HUES64 (cell line): ENCODE data around the gene SMCR8.
"Not testable (repeated sequence)": the region's sequence is repeated elsewhere in the genome, so short reads cannot be mapped to it uniquely, and the experiment has no call there.

ENCODE experiments used
- H3K27ac ChIP-seq: 2 replicates; pipeline ENCODE4 v1.7.0; 2013; ENCODE audit warnings: low read depth, low read length, inconsistent platforms
- H3K27me3 ChIP-seq: 2 replicates; pipeline ENCODE4 v1.6.1; 2013; ENCODE audit warnings: mild to moderate bottlenecking, low read length; ENCODE audit not compliant: insufficient read depth
- H3K36me3 ChIP-seq: 2 replicates; pipeline ENCODE4 v1.6.1; 2013; ENCODE audit warnings: mild to moderate bottlenecking, low read length; ENCODE audit not compliant: insufficient read depth
- H3K4me1 ChIP-seq: 2 replicates; pipeline ENCODE4 v1.6.1; 2013; ENCODE audit warnings: mild to moderate bottlenecking, low read length, moderate library complexity; ENCODE audit not compliant: insufficient read depth
- H3K4me3 ChIP-seq: 2 replicates; pipeline ENCODE4 v1.5.1; 2013; ENCODE audit warnings: mild to moderate bottlenecking, low read length, moderate library complexity
- H3K9ac ChIP-seq: 2 replicates; pipeline ENCODE4 v1.6.1; 2013; ENCODE audit warnings: mild to moderate bottlenecking, low read depth, low read length
- H3K9me3 ChIP-seq: 2 replicates; pipeline ENCODE4 v1.6.1; 2013; ENCODE audit warnings: low read depth, low read length; ENCODE audit not compliant: insufficient read depth
- WGBS: fragments of 150-250, 120-280 bp; methylation state at CpG from one replicate; pipeline ENCODE4 v1.1.7; 2013; ENCODE audit warnings: missing lambda C conversion rate; 5-methylcytosine and 5-hydroxymethylcytosine counted together

SMCR8 gene

DNA sequence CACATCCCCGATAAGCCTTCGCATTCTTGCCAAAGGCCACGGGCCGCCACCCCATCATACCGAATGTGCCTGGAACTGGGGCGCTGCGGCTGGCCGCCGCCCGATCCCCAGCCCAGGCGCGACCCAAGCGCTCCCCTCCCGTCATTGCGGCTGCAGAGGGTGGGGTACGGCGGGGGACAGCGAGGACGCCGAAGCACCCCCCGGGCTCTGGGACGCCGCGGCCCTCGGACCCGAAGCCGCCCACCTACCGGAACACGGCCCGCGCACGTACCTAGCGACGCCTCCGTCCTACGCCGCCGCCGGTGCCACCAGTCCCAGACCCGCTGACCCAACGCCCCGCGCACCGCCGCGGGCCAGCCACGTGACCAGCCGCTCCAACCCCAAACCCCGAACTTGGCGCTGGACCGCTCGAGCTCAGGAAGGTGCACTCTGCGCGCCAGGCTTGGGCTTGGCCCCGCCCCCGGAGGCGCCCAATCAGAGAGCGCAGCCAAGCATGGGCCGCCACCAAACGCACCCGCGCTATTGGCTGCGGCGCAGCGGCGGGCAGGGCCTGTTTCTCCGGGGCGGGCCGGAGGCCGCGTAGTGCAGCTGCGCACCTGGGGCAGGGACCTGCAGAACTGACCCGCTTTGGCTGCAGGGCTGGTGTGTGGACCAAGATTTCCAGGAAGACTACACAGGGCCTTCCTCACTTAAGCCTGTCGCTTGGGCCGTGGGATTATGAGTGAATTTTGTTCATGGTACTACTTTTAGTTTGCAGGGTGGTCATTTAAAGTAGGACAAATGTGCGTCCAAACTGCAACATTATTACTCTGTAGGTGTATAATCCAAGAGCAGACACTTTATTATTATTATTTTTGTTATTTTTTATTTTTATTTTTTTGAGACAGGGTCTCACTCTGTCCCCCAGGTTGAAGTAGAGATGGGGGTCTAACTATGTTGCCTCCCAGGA is 48.3 kb downstream of the SMCR8 start, which contains the start of gene SHMT1:
Gene SHMT1, minus strand, starts transcription at position 450 of the 949 bp plus-strand sequence. CDS start 7,569 bp downstream, outside the sequence.
- Histone ChIP-seq H3K4me1 (0 out of 2 replicates have a peak, but pooled peaks cover 4% of the 10 kb centered on the region), H3K36me3 (0 out of 2 replicates have a peak, but pooled peaks cover 17% of the 10 kb centered on the region), H3K27ac (peak within 1 kb of the TSS; percentile 58), H3K9ac (peak within 1 kb of the TSS; percentile 83), H3K27me3 (no peaks in the 10 kb centered on the region), H3K9me3 (no peaks in the 10 kb centered on the region), H3K4me3 (peak within 1 kb of the TSS; percentile 80)
- WGBS: under 1% methylated on average over 75 of the region's 76 CpGs

DNA sequence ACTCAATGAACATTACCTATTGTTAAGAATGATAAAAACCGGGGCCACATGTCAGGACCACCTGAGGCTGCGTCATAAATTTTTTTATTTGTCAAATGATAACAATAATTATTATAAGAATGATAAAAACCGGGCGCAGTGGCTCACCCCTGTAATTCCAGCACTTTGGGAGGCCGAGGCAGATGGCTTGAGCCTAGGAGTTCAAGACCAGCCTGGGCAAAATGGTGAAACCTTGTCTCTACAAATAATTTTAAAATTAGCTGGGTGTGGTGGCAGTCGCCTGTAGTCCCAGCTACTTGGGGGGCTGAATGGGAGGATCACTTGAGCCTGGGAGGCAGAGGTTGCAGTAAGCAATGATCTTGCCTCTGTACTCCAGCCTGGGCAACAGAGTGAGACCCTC is 49.1 kb downstream of the SMCR8 start:
- Histone ChIP-seq H3K9me3 (no peaks in the 10 kb centered on the region), H3K27me3 (no peaks in the 10 kb centered on the region), H3K4me3 (no peak overlapping the region), H3K9ac (no peak overlapping the region), H3K4me1 (0 out of 2 replicates have a peak, but pooled peaks cover 4% of the 10 kb centered on the region), H3K27ac (no peak overlapping the region), H3K36me3 (0 out of 2 replicates have a peak, but pooled peaks cover 9% of the 10 kb centered on the region)
- 87% methylated on average over 4 of the region's 6 CpGs for WGBS

DNA sequence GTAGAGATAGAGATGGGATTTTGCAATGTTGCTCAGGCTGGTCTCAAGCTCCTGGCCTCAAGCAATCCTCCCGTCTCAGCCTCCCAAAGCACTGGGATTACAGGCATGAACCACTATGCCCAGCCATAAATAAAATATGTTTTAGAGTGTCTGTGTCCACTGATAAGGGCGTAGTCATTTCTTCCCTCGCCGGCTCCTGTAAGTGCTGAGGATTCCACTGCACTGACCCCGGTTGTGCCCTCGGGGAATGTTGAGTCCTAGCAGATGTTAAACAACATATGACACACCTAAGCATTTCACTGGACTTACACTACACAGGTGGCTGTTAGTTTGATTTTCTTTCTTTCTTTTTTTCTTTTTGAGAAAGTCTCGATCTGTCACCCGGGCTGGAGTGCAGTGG is 53.9 kb downstream of the SMCR8 start:
- Histone ChIP-seq H3K9me3 (no peaks in the 10 kb centered on the region), H3K9ac (no peak overlapping the region), H3K27me3 (no peaks in the 10 kb centered on the region), H3K4me1 (no peaks in the 10 kb centered on the region), H3K4me3 (no peak overlapping the region), H3K27ac (no peak overlapping the region), H3K36me3 (no peaks in the 10 kb centered on the region)
- 94% methylated on average over 8 of the region's 8 CpGs for WGBS

DNA sequence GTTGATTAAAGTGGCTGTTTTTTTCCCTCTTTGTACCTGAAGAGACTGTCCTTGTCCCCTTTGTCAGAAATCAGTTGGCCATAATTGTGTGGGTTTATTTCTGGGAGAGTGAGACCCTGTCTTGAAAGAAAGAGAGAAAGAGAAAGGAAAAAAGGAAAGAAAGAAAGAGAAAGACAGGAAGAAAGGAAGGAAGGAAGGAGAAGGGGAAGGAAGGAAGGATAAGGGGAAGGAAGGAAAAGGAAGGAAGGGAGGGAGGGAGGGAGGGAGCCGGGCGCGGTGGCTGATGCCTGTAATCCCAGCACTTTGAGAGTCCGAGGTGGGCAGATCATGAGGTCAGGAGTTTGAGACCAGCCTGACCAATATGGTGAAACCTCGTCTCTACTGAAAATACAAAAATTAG is 55.7 kb downstream of the SMCR8 start:
- Histone ChIP-seq H3K4me1 (no peaks in the 10 kb centered on the region), H3K9ac (no peak overlapping the region), H3K36me3 (no peaks in the 10 kb centered on the region), H3K4me3 (no peak overlapping the region), H3K27ac (no peak overlapping the region), H3K9me3 (peaks cover 6% of the 10 kb centered on the region; the same call in 1 of the 2 replicates), H3K27me3 (no peaks in the 10 kb centered on the region)
- WGBS: 96% methylated on average over 5 of the region's 5 CpGs

DNA sequence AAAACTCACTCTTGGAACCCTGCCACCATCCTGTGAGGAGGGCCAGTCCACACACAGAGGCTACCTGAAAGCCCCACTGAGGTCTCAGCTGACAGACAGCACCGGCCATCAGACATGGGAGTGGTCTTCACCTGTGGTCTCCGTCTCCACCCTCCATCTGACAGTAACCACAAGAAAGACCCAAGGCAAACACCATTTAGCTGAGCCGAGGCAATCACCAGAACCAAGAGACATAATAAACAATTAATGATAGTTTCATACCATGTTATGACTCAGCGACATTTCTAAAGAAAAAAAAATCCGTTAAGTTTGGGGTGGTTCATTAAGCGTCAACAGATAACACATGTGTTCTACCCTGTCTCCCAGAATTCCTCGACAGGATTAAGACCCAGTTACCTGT is 56.4 kb downstream of the SMCR8 start:
- Histone ChIP-seq H3K27me3 (no peaks in the 10 kb centered on the region), H3K4me3 (no peak overlapping the region), H3K9ac (no peak overlapping the region), H3K9me3 (peaks cover 6% of the 10 kb centered on the region; the same call in 1 of the 2 replicates), H3K36me3 (no peaks in the 10 kb centered on the region), H3K4me1 (no peaks in the 10 kb centered on the region), H3K27ac (no peak overlapping the region)
- WGBS: 90% methylated on average over 7 of the region's 7 CpGs

DNA sequence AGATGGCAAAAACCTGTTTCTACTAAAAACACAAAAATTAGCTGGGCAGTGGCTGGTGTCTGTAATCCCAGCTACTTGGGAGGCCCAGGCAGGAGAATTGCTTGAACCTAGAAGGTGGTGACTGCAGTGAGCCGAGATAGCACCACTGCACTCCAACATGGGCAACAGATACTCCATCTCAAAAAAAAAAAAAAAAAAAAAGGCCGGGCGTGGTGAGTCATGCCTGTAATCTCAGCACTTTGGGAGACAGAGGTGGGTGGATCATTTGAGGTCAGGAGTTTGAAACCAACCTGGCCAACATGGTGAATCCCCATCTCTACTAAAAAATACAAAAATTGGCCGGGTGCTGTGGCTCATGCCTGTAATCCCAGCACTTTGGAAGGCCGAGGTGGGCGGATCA is 58.1 kb downstream of the SMCR8 start:
- H3K27ac ChIP-seq, H3K9ac ChIP-seq: not testable (repeated sequence)
- WGBS: 96% methylated on average over 4 of the region's 6 CpGs

DNA sequence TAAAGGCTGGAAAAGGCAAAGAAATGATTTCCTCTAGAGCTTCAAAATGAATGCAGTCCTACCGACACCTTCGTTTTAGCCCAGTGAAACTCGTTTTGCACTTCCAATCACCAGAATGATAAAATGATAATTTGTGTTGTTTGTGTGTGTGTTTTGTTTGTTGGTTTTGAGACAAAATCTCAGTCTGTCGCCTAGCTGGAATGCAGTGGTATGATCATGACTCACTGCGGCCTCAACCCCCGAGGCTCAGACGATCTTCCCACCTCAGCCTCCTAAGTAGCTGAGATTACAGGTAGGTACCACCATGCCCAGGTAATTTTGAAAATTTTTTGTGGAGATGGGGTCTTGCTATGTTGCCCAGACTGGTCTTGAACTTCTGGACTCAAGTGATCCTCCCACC is 59.1 kb downstream of the SMCR8 start:
- Histone ChIP-seq H3K36me3 (no peaks in the 10 kb centered on the region), H3K9ac (no peak overlapping the region), H3K27me3 (no peaks in the 10 kb centered on the region), H3K4me1 (no peaks in the 10 kb centered on the region), H3K27ac (no peak overlapping the region), H3K4me3 (no peak overlapping the region), H3K9me3 (peaks cover 6% of the 10 kb centered on the region; the same call in 1 of the 2 replicates)
- 89% methylated on average over 7 of the region's 7 CpGs for WGBS

More for the DNA sequence above, 58.1 kb downstream of the SMCR8 start:
- H3K9me3 ChIP-seq, H3K4me1 ChIP-seq, H3K4me3 ChIP-seq, H3K27me3 ChIP-seq, H3K36me3 ChIP-seq: not testable (repeated sequence)
